ENCODE data around the gene SRRM1. TPM values are rescaled to one million over a fixed set of nuclear protein-coding genes. Genes with fewer than 3 reads are reported as not detected.
A peak's percentile ranks its signal among the peaks of the same experiment; 100 is the strongest.

Gene SRRM1
- total and polyA plus RNA-seq, 9 of the 15 experiments (the other 6 are each of a cell fraction or from before 2014, with no cell fraction given): 54.5 to 268 (median 115) TPM

DNA sequence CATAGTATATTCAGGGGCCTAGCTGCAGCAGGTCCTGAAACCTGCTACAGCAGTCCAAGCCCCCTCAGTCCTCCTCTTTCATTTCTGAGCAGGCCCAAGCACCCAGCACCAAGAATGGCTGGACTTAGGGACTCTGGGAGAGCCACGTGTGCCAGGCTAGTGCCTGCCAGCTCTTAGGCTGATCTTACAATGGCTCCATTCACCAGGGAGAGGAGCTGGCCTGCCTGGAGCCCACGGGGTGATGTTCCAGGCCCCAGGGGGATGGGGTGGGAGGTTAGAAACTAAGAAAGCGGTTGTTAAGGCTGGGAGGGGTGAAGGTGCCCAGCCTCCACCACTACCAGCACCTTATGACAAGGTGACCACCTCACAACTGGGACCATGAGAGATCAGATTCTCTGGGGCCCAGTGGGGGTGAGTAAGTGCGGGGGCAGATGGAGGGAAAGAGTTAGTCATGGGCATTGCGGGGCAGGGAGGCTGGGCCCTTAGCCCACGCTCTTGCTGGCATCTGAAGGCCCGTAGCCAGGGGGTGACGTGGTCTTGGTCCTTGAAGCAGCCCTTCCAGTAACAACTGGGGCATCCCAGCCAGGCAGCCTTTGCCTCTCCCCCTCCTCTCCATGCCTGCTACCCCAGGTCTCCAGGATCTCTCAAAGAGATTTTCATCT lies 71.9 kb downstream of the SRRM1 start:
- H3K79me2 ChIP-seq (ENCODE audit: control insufficient read depth, insufficient read depth, low read length): no peaks in the 10 kb centered on the region
- in situ Hi-C loops (cut with MboI): no loop called here
- no peaks in the 10 kb centered on the region for H3K27me3 ChIP-seq (ENCODE audit: control insufficient read depth in 2 of 2, insufficient read depth in 2 of 2, low read length in 2 of 2)
- intact Hi-C loops (cut with micrococcal nuclease): no loop called here
- no peak overlapping the region; a peak in 1 of 4 replicates for H3K9ac ChIP-seq (ENCODE audit: insufficient read depth in 1 of 2, low read depth in 2 of 2, low read length in 2 of 2)
- BruUV-seq (replicated peaks): no TSS peak
- no peaks in the 10 kb centered on the region for H4K20me1 ChIP-seq (replicated peaks; ENCODE audit: control insufficient read depth, insufficient read depth, low read length)
- ATAC-seq (no peak), DNase-seq (ENCODE audit: extremely low read depth in 1 of 4, low spot score in 3 of 4) (peak in 2 of 4 experiments; percentile 6 to 7), FAIRE-seq (no peak)
- no peaks in the 10 kb centered on the region for H3K9me1 ChIP-seq (ENCODE audit: control insufficient read depth, insufficient read depth, low read length)
- H3K4me2 ChIP-seq (ENCODE audit: insufficient read depth, low read length): no peak overlapping the region
- no peaks in the 10 kb centered on the region for H3K36me3 ChIP-seq (ENCODE audit: control insufficient read depth, insufficient read depth, low read length)
- peaks cover 1 to 2% of the 10 kb centered on the region in 2 experiments; a peak in 1 of 5 replicates for H3K4me1 ChIP-seq (replicated peaks in 1 of 2; ENCODE audit: control insufficient read depth in 2 of 2, insufficient read depth in 2 of 2, low read length in 2 of 2)
- POLR2A ChIA-PET: interaction anchor here (1.6 kb wide), 1 partner anchor 9 kb away, joined by 5 read pairs; no protein-coding TSS in a partner anchor
- 0 out of 2 replicates have a peak overlapping the region, but pooled peaks have one; percentile 35 for H2AFZ ChIP-seq (ENCODE audit: low read depth, low read length)
- peak; percentile 47; the same call in 1 of the 2 replicates for TF ChIP-seq EGR1 (conservative IDR thresholded peaks at IDR 0.05)
- no peak for TF ChIP-seq NELFE (IDR thresholded peaks at IDR 0.05; ENCODE audit: insufficient read depth, insufficient read length)
- CTCF ChIA-PET (ENCODE audit: low intra/inter-chr PET ratio): no interaction called here
- H3K4me3 ChIP-seq: no peak overlapping the region
- 61% methylated on average over 8 of the region's 8 CpGs for WGBS (ENCODE audit: insufficient coverage, low coverage, missing lambda C conversion rate)
- H3K27ac ChIP-seq (ENCODE audit: extremely low read depth, low read depth, low read length): no peak overlapping the region
- H3K9me3 ChIP-seq (replicated peaks; ENCODE audit: control insufficient read depth, insufficient read depth, low read depth, low read length): no peaks in the 10 kb centered on the region

- no peaks in the 10 kb centered on the region for H3K9me3 ChIP-seq (replicated peaks; ENCODE audit: control insufficient read depth, insufficient read depth, low read depth, low read length)
- no peak for FAIRE-seq
- in situ Hi-C loops (cut with MboI) (no loop called here), intact Hi-C loops (cut with micrococcal nuclease) (no loop called here)
- POLR2A ChIA-PET: interaction anchor here (1.1 to 3.7 kb wide), 2 partner anchors 8 to 10 kb away, joined by 5 to 11 read pairs; no protein-coding TSS in a partner anchor
- peak; percentile 35; the same call in 1 of the 3 replicates for ATAC-seq
- H3K79me2 ChIP-seq (ENCODE audit: control insufficient read depth, insufficient read depth, low read length): no peaks in the 10 kb centered on the region
- WGBS (ENCODE audit: insufficient coverage, low coverage, missing lambda C conversion rate): 64% methylated on average over 7 of the region's 7 CpGs
- no TSS peak for BruUV-seq (replicated peaks)
- H4K20me1 ChIP-seq (replicated peaks; ENCODE audit: control insufficient read depth, insufficient read depth, low read length): no peaks in the 10 kb centered on the region
- peak in 1 of 4 experiments; percentile 5 for DNase-seq (ENCODE audit: extremely low read depth in 1 of 4, low spot score in 3 of 4)
- CTCF ChIA-PET (ENCODE audit: low intra/inter-chr PET ratio): no interaction called here
- H3K27ac ChIP-seq (ENCODE audit: extremely low read depth, low read depth, low read length): no peak overlapping the region
- H3K4me2 ChIP-seq (ENCODE audit: insufficient read depth, low read length): no peak overlapping the region
- H3K27me3 ChIP-seq (ENCODE audit: control insufficient read depth in 2 of 2, insufficient read depth in 2 of 2, low read length in 2 of 2): no peaks in the 10 kb centered on the region
- no peaks in the 10 kb centered on the region for H3K36me3 ChIP-seq (ENCODE audit: control insufficient read depth, insufficient read depth, low read length)
- H3K9ac ChIP-seq (ENCODE audit: insufficient read depth in 1 of 2, low read depth in 2 of 2, low read length in 2 of 2): no peak overlapping the region
- H3K4me1 ChIP-seq (replicated peaks in 1 of 2; ENCODE audit: control insufficient read depth in 2 of 2, insufficient read depth in 2 of 2, low read length in 2 of 2): 0 out of 5 replicates have a peak, but pooled peaks cover 0 to 3% of the 10 kb centered on the region in 2 experiments
- no peaks in the 10 kb centered on the region for H3K9me1 ChIP-seq (ENCODE audit: control insufficient read depth, insufficient read depth, low read length)
- H3K4me3 ChIP-seq: no peak overlapping the region
- peak overlapping the region; percentile 35; the same call in 1 of the 2 replicates for H2AFZ ChIP-seq (ENCODE audit: low read depth, low read length)
- peak; percentile 96 for TF ChIP-seq RAD51 (IDR thresholded peaks at IDR 0.05; ENCODE audit: borderline replicate concordance, low read depth)
- TF ChIP-seq CBFB (CRISPR knock-in tag; IDR thresholded peaks at IDR 0.05): no peak
- TF ChIP-seq USF1 (CRISPR knock-in tag; IDR thresholded peaks at IDR 0.05): peak; percentile 76
- peak; percentile 95 for TF ChIP-seq TFE3 (CRISPR knock-in tag; IDR thresholded peaks at IDR 0.05)
- no peak for TF ChIP-seq ARID3B (CRISPR knock-in tag; IDR thresholded peaks at IDR 0.05; ENCODE audit: borderline replicate concordance)
- TF ChIP-seq TOE1 (IDR thresholded peaks at IDR 0.05; ENCODE audit: borderline replicate concordance): peak; percentile 95
- no peak for TF ChIP-seq TOE1 (CRISPR knock-in tag; IDR thresholded peaks at IDR 0.05; ENCODE audit: borderline replicate concordance, low read depth)
Observed at GRCh38 chr1:24715658-24716057, 72.6 kb downstream of the SRRM1 start.
